CD4-positive, alpha-beta T cell treated with Interleukin-2 at 100 ng/mL for 4 hours (primary cell): Measurements from ENCODE around the gene AHDC1.
"Not testable (repeated sequence)": the region's sequence is repeated elsewhere in the genome, so short reads cannot be mapped to it uniquely, and the experiment has no call there.

Experiments used
- DNase-seq: peaks from one replicate; pipeline ENCODE4 v3.0.0-alpha.2; 2020; ENCODE audit warnings: low spot score

AHDC1 gene

GRCh38 chr1:27603681-27604578, at the start of gene AHDC1:
Gene AHDC1, minus strand, starts transcription at chr1:27604144. Its CDS starts 52,029 bp downstream, at chr1:27552115.
- peak; percentile 90 for DNase-seq

- no peak for DNase-seq
These were observed 48.3 kb upstream of the AHDC1 start for GRCh38 chr1:27652111-27652864.

- no peak for DNase-seq
These were observed 46.7 kb upstream of the AHDC1 start for GRCh38 chr1:27650539-27651175.

GRCh38 chr1:27650171-27650538, 46.2 kb upstream of the AHDC1 start:
- DNase-seq: no peak

- no peak for DNase-seq
These were observed 45.3 kb upstream of the AHDC1 start for GRCh38 chr1:27649306-27649635.

- DNase-seq: no peak
These were observed 44.8 kb upstream of the AHDC1 start for GRCh38 chr1:27648602-27649305.

- DNase-seq: no peak
These were observed 43.4 kb upstream of the AHDC1 start for GRCh38 chr1:27647328-27647727.

- DNase-seq: no peak
These were observed 42.7 kb upstream of the AHDC1 start for GRCh38 chr1:27646676-27647075.

- DNase-seq: no peak
These were observed 41.1 kb upstream of the AHDC1 start for GRCh38 chr1:27645071-27645415.

GRCh38 chr1:27644369-27645070, 40.6 kb upstream of the AHDC1 start:
- DNase-seq: no peak

- peak; percentile 84 for DNase-seq
These were observed 39.8 kb upstream of the AHDC1 start for GRCh38 chr1:27643600-27644368.

GRCh38 chr1:27640514-27640913, 36.6 kb upstream of the AHDC1 start:
- not testable (repeated sequence) for DNase-seq

GRCh38 chr1:27638805-27639204, 34.9 kb upstream of the AHDC1 start:
- DNase-seq: no peak

GRCh38 chr1:27638047-27638734, 34.2 kb upstream of the AHDC1 start:
- no peak for DNase-seq

GRCh38 chr1:27635396-27636142, 31.6 kb upstream of the AHDC1 start:
- no peak for DNase-seq

- no peak for DNase-seq
These were observed 31.0 kb upstream of the AHDC1 start, which contains the start of gene FGR for GRCh38 chr1:27634985-27635367. Gene FGR, minus strand, starts transcription at chr1:27635185. Its CDS starts 11,269 bp downstream, at chr1:27623916.

- peak; percentile 40 for DNase-seq
These were observed 30.4 kb upstream of the AHDC1 start for GRCh38 chr1:27634177-27634984.

GRCh38 chr1:27633640-27634176, 29.8 kb upstream of the AHDC1 start:
- no peak for DNase-seq

GRCh38 chr1:27633298-27633610, 29.3 kb upstream of the AHDC1 start:
- DNase-seq: no peak
